Type B pancreatic cell (in vitro differentiated cells): Measurements from ENCODE around the gene CEP128. TPM values are rescaled to one million over a fixed set of nuclear protein-coding genes. Genes with fewer than 3 reads are reported as not detected.

Experiments
- DNase-seq: peaks from one replicate; pipeline ENCODE4 v3.0.0; 2021; ENCODE audit warnings: mixed read lengths; ENCODE audit not compliant: unreplicated experiment; ENCODE audit errors: extremely low spot score
- H3K27ac Mint-ChIP-seq: 2 replicates; pipeline ENCODE4 v1.8.0; 2021; ENCODE audit warnings: mild to moderate bottlenecking, mixed read lengths
- H3K27me3 Mint-ChIP-seq: 2 replicates; pipeline ENCODE4 v1.8.0; 2021; ENCODE audit warnings: mixed read lengths
- H3K36me3 Mint-ChIP-seq: 2 replicates; pipeline ENCODE4 v1.8.0; 2021; ENCODE audit warnings: mixed read lengths
- H3K4me1 Mint-ChIP-seq: one replicate; pipeline ENCODE4 v1.8.0; 2021; ENCODE audit warnings: mixed read lengths; ENCODE audit not compliant: unreplicated experiment
- H3K4me3 Mint-ChIP-seq: 2 replicates; pipeline ENCODE4 v1.8.0; 2021; ENCODE audit warnings: mild to moderate bottlenecking, mixed read lengths
- H3K9me3 Mint-ChIP-seq: 2 replicates; pipeline ENCODE4 v1.8.0; 2021; ENCODE audit warnings: mixed read lengths
- CTCF ChIP-seq: fragments of 200-600 bp; sonication (generic); conservative IDR thresholded peaks from 2 replicates; pipeline ENCODE4 v1.5.0; 2021; ENCODE audit warnings: antibody characterized with exemption, mild to moderate bottlenecking
- total RNA-seq: library from RNA; stranded (reverse); gene quantifications from 2 replicates; pipeline ENCODE4 v1.2.1, GENCODE V29; 2021; ENCODE audit warnings: low replicate concordance

Gene CEP128
- total RNA-seq, 1 donor from 2014 or later, result 17.7 TPM

- no peak for DNase-seq
Measured at GRCh38 chr14:80521456-80521855, 420.1 kb downstream of the CEP128 start.

GRCh38 chr14:80519002-80519401 is 422.5 kb downstream of the CEP128 start:
- no peak for TF ChIP-seq CTCF
- no peak for DNase-seq
- H3K36me3 Mint-ChIP-seq, result peaks cover 8% of the 10 kb centered on the region
- no peak overlapping the region for H3K27ac Mint-ChIP-seq
- H3K9me3 Mint-ChIP-seq, result no peaks in the 10 kb centered on the region
- no peak overlapping the region for H3K4me3 Mint-ChIP-seq
- H3K27me3 Mint-ChIP-seq, result no peaks in the 10 kb centered on the region
- no peaks in the 10 kb centered on the region for H3K4me1 Mint-ChIP-seq

More at GRCh38 chr14:80521456-80521855, 420.1 kb downstream of the CEP128 start:
- no peak for TF ChIP-seq CTCF
- no peaks in the 10 kb centered on the region for H3K4me1 Mint-ChIP-seq
- no peak overlapping the region for H3K4me3 Mint-ChIP-seq
- H3K27me3 Mint-ChIP-seq, result no peaks in the 10 kb centered on the region
- H3K9me3 Mint-ChIP-seq, result no peaks in the 10 kb centered on the region
- no peak overlapping the region for H3K27ac Mint-ChIP-seq
- peaks cover 4% of the 10 kb centered on the region for H3K36me3 Mint-ChIP-seq

GRCh38 chr14:80518173-80518572 is 423.4 kb downstream of the CEP128 start:
- no peak for TF ChIP-seq CTCF
- DNase-seq, result no peak
- no peak overlapping the region for H3K27ac Mint-ChIP-seq
- H3K4me1 Mint-ChIP-seq, result no peaks in the 10 kb centered on the region
- no peaks in the 10 kb centered on the region for H3K27me3 Mint-ChIP-seq
- H3K9me3 Mint-ChIP-seq, result no peaks in the 10 kb centered on the region
- peaks cover 8% of the 10 kb centered on the region for H3K36me3 Mint-ChIP-seq
- H3K4me3 Mint-ChIP-seq, result no peak overlapping the region

GRCh38 chr14:80507292-80507869 is 434.2 kb downstream of the CEP128 start:
- H3K27ac Mint-ChIP-seq, result no peak overlapping the region
- H3K36me3 Mint-ChIP-seq, result peaks cover 4% of the 10 kb centered on the region
- no peaks in the 10 kb centered on the region for H3K27me3 Mint-ChIP-seq
- H3K9me3 Mint-ChIP-seq, result peaks cover 9% of the 10 kb centered on the region
- DNase-seq, result no peak
- TF ChIP-seq CTCF, result no peak
- H3K4me3 Mint-ChIP-seq, result no peak overlapping the region
- H3K4me1 Mint-ChIP-seq, result no peaks in the 10 kb centered on the region

GRCh38 chr14:80504781-80505180 is 436.8 kb downstream of the CEP128 start:
- Mint-ChIP-seq H3K36me3 (peaks cover 9% of the 10 kb centered on the region), H3K27me3 (no peaks in the 10 kb centered on the region), H3K4me1 (no peaks in the 10 kb centered on the region), H3K4me3 (no peak overlapping the region), H3K9me3 (peaks cover 4% of the 10 kb centered on the region), H3K27ac (no peak overlapping the region)
- no peak for DNase-seq
- no peak for TF ChIP-seq CTCF

GRCh38 chr14:80498533-80498932 is 443.0 kb downstream of the CEP128 start:
- Mint-ChIP-seq H3K36me3 (peaks cover 10% of the 10 kb centered on the region), H3K4me1 (no peaks in the 10 kb centered on the region), H3K27ac (no peak overlapping the region), H3K27me3 (no peaks in the 10 kb centered on the region), H3K9me3 (no peaks in the 10 kb centered on the region), H3K4me3 (no peak overlapping the region)
- TF ChIP-seq CTCF, result no peak
- DNase-seq, result no peak
